A549 treated with RU486 at 1 μM for 4 hours (cell line): ENCODE measurements around the gene OR8K1. TPM values are rescaled to one million over a fixed set of nuclear protein-coding genes. Genes with fewer than 3 reads are reported as not detected.

ENCODE experiments used
- total RNA-seq: library from RNA; stranded (reverse); fragments of 200-300 nt; extraction: Qiagen RNA extraction; gene quantifications from 5 replicates; pipeline ENCODE4 v1.2.3, GENCODE V29; 2022; ENCODE audit warnings: low read depth

Gene OR8K1
- not detected in 5 replicates for total RNA-seq

GRCh38 chr11:56345739-56346138, at the start of gene OR8K1:
Gene OR8K1 (plus strand): TSS chr11:56346039. CDS start chr11:56346039, 0 bp downstream.

GRCh38 chr11:56314844-56315243, 31.0 kb upstream of the OR8K1 start, which contains the start of gene OR8K3:
Gene OR8K3 (plus strand): TSS chr11:56315144. CDS start chr11:56318307, 3,163 bp downstream.

GRCh38 chr11:56353991-56354390, 8.2 kb downstream of the OR8K1 start, which contains the start of gene OR8J1:
Gene OR8J1 (plus strand): TSS chr11:56354291. CDS start chr11:56360247, 5,956 bp downstream.

GRCh38 chr11:56375324-56375723, 29.5 kb downstream of the OR8K1 start, which contains the start of gene OR8U1:
Gene OR8U1 (plus strand): TSS chr11:56375624. CDS start chr11:56375624, 0 bp downstream.

Other genes starting within 250 kb of the OR8K1 start
- gene OR8H2, start 242.4 kb upstream of the OR8K1 start, total RNA-seq, result not detected in 5 replicates
- gene OR8H3, start 223.7 kb upstream of the OR8K1 start, total RNA-seq, result not detected in 5 replicates
- gene OR8J3, start 205.8 kb upstream of the OR8K1 start, total RNA-seq, result not detected in 5 replicates
- not detected in 5 replicates for gene OR8K5, start 185.7 kb upstream of the OR8K1 start, total RNA-seq
- not detected in 5 replicates for gene OR5J2, start 169.4 kb upstream of the OR8K1 start, total RNA-seq
- not detected in 5 replicates for gene OR5T2, start 111.8 kb upstream of the OR8K1 start, total RNA-seq
- not detected in 5 replicates for gene OR5T3, start 93.8 kb upstream of the OR8K1 start, total RNA-seq
- not detected in 5 replicates for gene OR5T1, start 71.9 kb upstream of the OR8K1 start, total RNA-seq
- gene OR8H1, start 53.8 kb upstream of the OR8K1 start, total RNA-seq, result not detected in 5 replicates
- not detected in 5 replicates for gene OR8K3, start 30.9 kb upstream of the OR8K1 start, total RNA-seq
- not detected in 5 replicates for gene OR8J1, start 8.3 kb downstream of the OR8K1 start, total RNA-seq
- not detected in 5 replicates for gene OR8U1, start 29.6 kb downstream of the OR8K1 start, total RNA-seq
- not detected in 5 replicates for gene OR5AL1, start 66.7 kb downstream of the OR8K1 start, total RNA-seq
- gene OR5M3, start 127.3 kb downstream of the OR8K1 start, total RNA-seq, result not detected in 5 replicates
- not detected in 5 replicates for gene OR5M8, start 145.3 kb downstream of the OR8K1 start, total RNA-seq
- gene OR5M11, start 197.2 kb downstream of the OR8K1 start, total RNA-seq, result not detected in 5 replicates
- gene OR5M10, start 231.7 kb downstream of the OR8K1 start, total RNA-seq, result not detected in 5 replicates